Activated CD4-positive, CD25-positive, alpha-beta regulatory T cell treated with anti-CD3 and anti-CD28 coated beads, Interleukin-2, amount 50 U/mL, for 24 hours (primary cell): Measurements from ENCODE around the gene TTBK2.
A peak's percentile ranks its signal among the peaks of the same experiment; 100 is the strongest.
"Not testable (repeated sequence)": the region's sequence is repeated elsewhere in the genome, so short reads cannot be mapped to it uniquely, and the experiment has no call there.

Experiments used
- ATAC-seq, 2 donors: fragments of 150-1000 bp; cut with Tn5 transposase; one replicate each; pipeline ENCODE4 v1.10.0; 2021; ENCODE audit warnings: mild to moderate bottlenecking in 1 of 2, moderate library complexity in 1 of 2

The TTBK2 gene

GRCh38 chr15:42920519-42921341, at the start of gene TTBK2:
Gene TTBK2, minus strand, starts transcription at chr15:42920778. Its CDS starts 42,161 bp downstream, at chr15:42878617.
- peak; percentile 96 to 97 for ATAC-seq

- no peak for ATAC-seq
Observed at GRCh38 chr15:42964476-42964875, 43.9 kb upstream of the TTBK2 start.

GRCh38 chr15:42955518-42955917, 34.9 kb upstream of the TTBK2 start:
- ATAC-seq, result peak in 1 of 2 donors; percentile 43

- ATAC-seq, result no peak
Observed at GRCh38 chr15:42954291-42954690, 33.7 kb upstream of the TTBK2 start.

GRCh38 chr15:42948898-42949297, 28.3 kb upstream of the TTBK2 start:
- not testable (repeated sequence) for ATAC-seq

- no peak for ATAC-seq
Observed at GRCh38 chr15:42940527-42940926, 19.9 kb upstream of the TTBK2 start.

GRCh38 chr15:42939841-42940240, 19.3 kb upstream of the TTBK2 start:
- no peak for ATAC-seq

GRCh38 chr15:42937143-42937542, 16.6 kb upstream of the TTBK2 start:
- ATAC-seq, result no peak

- ATAC-seq, result no peak
Observed at GRCh38 chr15:42933886-42934667, 13.5 kb upstream of the TTBK2 start.

- no peak for ATAC-seq
Observed at GRCh38 chr15:42932833-42933515, 12.4 kb upstream of the TTBK2 start.

- ATAC-seq, result no peak
Observed at GRCh38 chr15:42931702-42932486, 11.3 kb upstream of the TTBK2 start.

GRCh38 chr15:42929306-42929848, 8.8 kb upstream of the TTBK2 start:
- no peak for ATAC-seq

- no peak for ATAC-seq
Observed at GRCh38 chr15:42921342-42921731, 759 bp upstream of the TTBK2 start.

- ATAC-seq, result peak; percentile 2
Observed at GRCh38 chr15:42919799-42920518, 619 bp downstream of the TTBK2 start.

GRCh38 chr15:42919308-42919707, 1.3 kb downstream of the TTBK2 start:
- ATAC-seq, result peak in 1 of 2 donors; percentile 17

GRCh38 chr15:42918047-42918446, 2.5 kb downstream of the TTBK2 start:
- ATAC-seq, result no peak

GRCh38 chr15:42915654-42916315, 4.8 kb downstream of the TTBK2 start:
- ATAC-seq, result no peak

GRCh38 chr15:42914728-42915497, 5.7 kb downstream of the TTBK2 start:
- no peak for ATAC-seq

- ATAC-seq, result no peak
Observed at GRCh38 chr15:42911058-42911592, 9.5 kb downstream of the TTBK2 start.

- ATAC-seq, result no peak
Observed at GRCh38 chr15:42908538-42908937, 12.0 kb downstream of the TTBK2 start.
